ENCODE data around the gene MOB3B. TPM values are rescaled to one million over a fixed set of nuclear protein-coding genes. Genes with fewer than 3 reads are reported as not detected.

Gene MOB3B
- 0.13 and 0.22 TPM in 2 replicates for total RNA-seq

GRCh38 chr9:27529316-27530278, at the start of gene MOB3B:
MOB3B (minus strand) TSS chr9:27529814; CDS start chr9:27455550, 74,264 bp downstream.

GRCh38 chr9:27572918-27573633, 43.5 kb upstream of the MOB3B start, which contains the start of gene C9orf72:
C9orf72 (minus strand) TSS chr9:27573481; CDS start chr9:27567120, 6,361 bp downstream.

GRCh38 chr9:27524236-27524635, 5.4 kb downstream of the MOB3B start, which contains the start of gene IFNK:
IFNK (plus strand) TSS chr9:27524290; CDS start chr9:27524337, 47 bp downstream.

GRCh38 chr9:27297050-27297449, 232.6 kb downstream of the MOB3B start, which contains the start of gene EQTN:
EQTN (minus strand) TSS chr9:27297150; CDS start chr9:27297055, 95 bp downstream.

Other genes starting within 250 kb of the MOB3B start
- gene EQTN, start 232.7 kb downstream of the MOB3B start, total RNA-seq = not detected in 2 replicates
- not detected in 2 replicates for gene IFNK, start 5.5 kb downstream of the MOB3B start, total RNA-seq
- 8.1 and 11.5 TPM in 2 replicates for gene C9orf72, start 43.7 kb upstream of the MOB3B start, total RNA-seq

Data from articular chondrocyte of knee joint (primary cell).